Peyer's patch (tissue), 4 donors: ENCODE results near the gene CBX5.

Experiments
- POLR2A ChIP-seq, 2 donors: fragments of 450-650 bp; IDR thresholded peaks; one replicate each; pipeline ENCODE4 v1.5.1; 2017; ENCODE audit warnings: antibody characterized with exemption in 2 of 2, mild to moderate bottlenecking in 2 of 2, moderate library complexity in 2 of 2
- TF ChIP-seq, protein P1 (sequence below), 6 experiments: fragments of 450-650 bp in 4 of 6; fragments of 200-600 bp in 2 of 6; sonication (generic) in 1 of 6; IDR thresholded peaks; one replicate each; pipeline ENCODE4 v1.5.1; 2017 to 2019; ENCODE audit warnings: antibody characterized with exemption in 6 of 6, mild to moderate bottlenecking in 3 of 6, moderate library complexity in 1 of 6

DNA sequence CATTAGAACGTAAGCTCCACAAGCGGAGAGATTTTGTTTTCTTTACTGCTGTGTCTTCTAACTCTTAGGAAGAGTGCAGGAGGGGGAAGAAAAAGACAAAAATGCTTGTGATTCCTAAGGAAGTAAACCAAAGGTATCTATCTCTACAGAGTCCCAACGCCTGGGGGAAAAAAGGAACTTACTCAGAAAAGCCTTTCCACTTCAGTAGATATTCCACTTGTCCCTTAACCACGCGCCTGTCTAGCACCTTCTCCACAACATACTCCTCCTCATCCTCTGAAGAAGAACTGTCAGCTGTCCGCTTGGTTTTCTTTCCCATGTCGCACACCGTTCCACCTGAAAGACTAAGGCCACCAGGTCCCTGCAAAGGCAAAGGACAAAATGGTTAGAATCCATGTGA, 22.6 kb downstream of the CBX5 start:
- TF ChIP-seq, protein P1, sequence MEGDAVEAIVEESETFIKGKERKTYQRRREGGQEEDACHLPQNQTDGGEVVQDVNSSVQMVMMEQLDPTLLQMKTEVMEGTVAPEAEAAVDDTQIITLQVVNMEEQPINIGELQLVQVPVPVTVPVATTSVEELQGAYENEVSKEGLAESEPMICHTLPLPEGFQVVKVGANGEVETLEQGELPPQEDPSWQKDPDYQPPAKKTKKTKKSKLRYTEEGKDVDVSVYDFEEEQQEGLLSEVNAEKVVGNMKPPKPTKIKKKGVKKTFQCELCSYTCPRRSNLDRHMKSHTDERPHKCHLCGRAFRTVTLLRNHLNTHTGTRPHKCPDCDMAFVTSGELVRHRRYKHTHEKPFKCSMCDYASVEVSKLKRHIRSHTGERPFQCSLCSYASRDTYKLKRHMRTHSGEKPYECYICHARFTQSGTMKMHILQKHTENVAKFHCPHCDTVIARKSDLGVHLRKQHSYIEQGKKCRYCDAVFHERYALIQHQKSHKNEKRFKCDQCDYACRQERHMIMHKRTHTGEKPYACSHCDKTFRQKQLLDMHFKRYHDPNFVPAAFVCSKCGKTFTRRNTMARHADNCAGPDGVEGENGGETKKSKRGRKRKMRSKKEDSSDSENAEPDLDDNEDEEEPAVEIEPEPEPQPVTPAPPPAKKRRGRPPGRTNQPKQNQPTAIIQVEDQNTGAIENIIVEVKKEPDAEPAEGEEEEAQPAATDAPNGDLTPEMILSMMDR (IDR thresholded peaks at IDR 0.05): no peak
- no peak for TF ChIP-seq POLR2A (IDR thresholded peaks at IDR 0.05)
